WI38 (cell line): ENCODE data around the gene DNAJC30.
"Not testable (repeated sequence)": the region's sequence is repeated elsewhere in the genome, so short reads cannot be mapped to it uniquely, and the experiment has no call there.

Experiments
- H3K4me3 ChIP-seq: 2 replicates; pipeline ENCODE4 v1.5.1; 2011; ENCODE audit warnings: low read depth, mild to moderate bottlenecking, control low read depth, low read length
- TF ChIP-seq, protein P1 (sequence below): IDR thresholded peaks from 2 replicates; pipeline ENCODE4 v1.5.1; 2012; ENCODE audit warnings: low read depth, mild to moderate bottlenecking, control low read depth, low read length

Gene DNAJC30

DNA sequence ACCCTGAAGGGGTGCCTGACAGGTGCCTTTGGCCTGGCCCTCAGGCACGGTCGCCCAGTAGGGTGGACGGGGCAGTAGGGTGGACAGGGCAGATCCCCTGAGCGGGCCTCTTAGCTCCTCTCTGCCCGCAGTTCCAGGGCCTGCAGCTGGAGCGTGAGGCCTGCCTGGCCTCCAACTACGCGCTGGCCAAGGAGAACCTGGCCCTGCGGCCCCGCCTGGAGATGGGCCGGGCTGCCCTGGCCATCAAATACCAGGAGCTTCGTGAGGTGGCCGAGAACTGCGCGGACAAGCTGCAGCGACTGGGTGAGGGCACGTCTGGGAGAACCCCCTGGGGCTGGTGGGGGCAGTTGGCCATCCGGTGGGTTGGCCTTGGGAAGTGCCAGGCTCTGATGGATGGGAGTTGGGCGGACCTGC is 14.0 kb downstream of the DNAJC30 start:
- H3K4me3 ChIP-seq, result peak overlapping the region; percentile 78; the same call in 1 of the 2 replicates
- TF ChIP-seq, protein P1, sequence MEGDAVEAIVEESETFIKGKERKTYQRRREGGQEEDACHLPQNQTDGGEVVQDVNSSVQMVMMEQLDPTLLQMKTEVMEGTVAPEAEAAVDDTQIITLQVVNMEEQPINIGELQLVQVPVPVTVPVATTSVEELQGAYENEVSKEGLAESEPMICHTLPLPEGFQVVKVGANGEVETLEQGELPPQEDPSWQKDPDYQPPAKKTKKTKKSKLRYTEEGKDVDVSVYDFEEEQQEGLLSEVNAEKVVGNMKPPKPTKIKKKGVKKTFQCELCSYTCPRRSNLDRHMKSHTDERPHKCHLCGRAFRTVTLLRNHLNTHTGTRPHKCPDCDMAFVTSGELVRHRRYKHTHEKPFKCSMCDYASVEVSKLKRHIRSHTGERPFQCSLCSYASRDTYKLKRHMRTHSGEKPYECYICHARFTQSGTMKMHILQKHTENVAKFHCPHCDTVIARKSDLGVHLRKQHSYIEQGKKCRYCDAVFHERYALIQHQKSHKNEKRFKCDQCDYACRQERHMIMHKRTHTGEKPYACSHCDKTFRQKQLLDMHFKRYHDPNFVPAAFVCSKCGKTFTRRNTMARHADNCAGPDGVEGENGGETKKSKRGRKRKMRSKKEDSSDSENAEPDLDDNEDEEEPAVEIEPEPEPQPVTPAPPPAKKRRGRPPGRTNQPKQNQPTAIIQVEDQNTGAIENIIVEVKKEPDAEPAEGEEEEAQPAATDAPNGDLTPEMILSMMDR, result no peak

GRCh38 chr7:73668886-73669230 is 14.4 kb downstream of the DNAJC30 start:
- peak overlapping the region; percentile 78 for H3K4me3 ChIP-seq
- TF ChIP-seq, protein P1, result no peak

GRCh38 chr7:73668103-73668885 is 15.0 kb downstream of the DNAJC30 start:
- peak overlapping the region; percentile 78 for H3K4me3 ChIP-seq
- TF ChIP-seq, protein P1, result no peak

GRCh38 chr7:73667344-73668102 is 15.7 kb downstream of the DNAJC30 start, which contains the start of gene VPS37D:
VPS37D (plus strand) TSS chr7:73667831; CDS start chr7:73667959, 128 bp downstream.
- TF ChIP-seq, protein P1, result peak; percentile 51
- peak within 1 kb of the TSS; percentile 78 for H3K4me3 ChIP-seq

DNA sequence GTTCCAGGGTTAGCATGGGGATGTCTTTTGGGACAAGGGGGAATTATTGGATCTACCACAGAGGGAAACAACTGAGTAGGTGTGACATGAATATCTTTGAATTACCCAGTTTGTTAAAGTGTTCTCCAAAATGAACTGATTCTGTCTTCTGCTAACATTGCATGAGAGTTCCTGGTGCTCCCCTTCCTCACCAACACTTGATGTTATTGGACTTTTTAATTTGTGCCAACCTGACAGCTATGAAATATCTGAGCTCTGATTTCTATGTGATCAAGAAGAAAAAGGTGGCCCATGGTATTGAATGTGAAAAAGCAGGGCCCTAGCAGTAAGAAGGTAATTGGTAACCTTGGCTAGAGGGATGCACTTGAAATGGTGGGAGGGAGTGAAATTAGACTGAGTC is 20.2 kb downstream of the DNAJC30 start:
- TF ChIP-seq, protein P1, result no peak
- H3K4me3 ChIP-seq, result no peak overlapping the region

- H3K4me3 ChIP-seq, result not testable (repeated sequence)
Observed at GRCh38 chr7:73660594-73660993, 22.7 kb downstream of the DNAJC30 start.

- TF ChIP-seq, protein P1, result no peak
- no peak overlapping the region for H3K4me3 ChIP-seq
Observed at GRCh38 chr7:73659983-73660382, 23.3 kb downstream of the DNAJC30 start.

GRCh38 chr7:73655309-73655708 is 27.9 kb downstream of the DNAJC30 start:
- not testable (repeated sequence) for H3K4me3 ChIP-seq
